Sigmoid colon (tissue), 4 donors: ENCODE data around the gene RPP38.

Source experiments
- CTCF ChIP-seq, 4 experiments: fragments of 450-650 bp in 3 of 4; fragments of 200-600 bp in 1 of 4; IDR thresholded peaks; one replicate each; pipeline ENCODE4 v1.5.1; 2016 to 2019; ENCODE audit warnings: antibody characterized with exemption in 4 of 4, mild to moderate bottlenecking in 3 of 4, moderate library complexity in 2 of 4
- EP300 ChIP-seq, 4 donors: sonication (generic); formaldehyde crosslinking; IDR thresholded peaks; one replicate each; pipeline ENCODE4 v1.6.1; 2017; ENCODE audit warnings: antibody characterized with exemption in 4 of 4
- POLR2A ChIP-seq, 2 donors: fragments of 450-650 bp; IDR thresholded peaks; one replicate each; pipeline ENCODE4 v1.6.1; 2016; ENCODE audit warnings: antibody characterized with exemption in 2 of 2, mild to moderate bottlenecking in 2 of 2, moderate library complexity in 2 of 2

GRCh38 chr10:15092855-15093408 lies 4.2 kb upstream of the RPP38 start:
- TF ChIP-seq EP300 (IDR thresholded peaks at IDR 0.05) (no peak), CTCF (IDR thresholded peaks at IDR 0.05) (no peak), POLR2A (IDR thresholded peaks at IDR 0.05) (no peak)
